HG02763 (cell line): ENCODE results near the gene AACS.

ENCODE experiments used
- ATAC-seq: cut with Tn5 transposase; IDR thresholded peaks from one replicate; pipeline ENCODE4 v1.9.1; 2021; ENCODE audit warnings: mild to moderate bottlenecking, moderate library complexity; ENCODE audit not compliant: unreplicated experiment

AACS gene

GRCh38 chr12:125183187-125184067 is 118.2 kb downstream of the AACS start:
- peak; percentile 71 for ATAC-seq

- ATAC-seq, result no peak
Observed at GRCh38 chr12:125184213-125184967, 119.2 kb downstream of the AACS start.

- no peak for ATAC-seq
Observed at GRCh38 chr12:125185311-125185739, 120.1 kb downstream of the AACS start.

- ATAC-seq, result no peak
Observed at GRCh38 chr12:125185740-125186470, 120.7 kb downstream of the AACS start, which contains the start of gene TMEM132B. TSS of gene TMEM132B (plus strand) at chr12:125186386.

GRCh38 chr12:125186471-125187147 is 121.4 kb downstream of the AACS start:
- no peak for ATAC-seq

GRCh38 chr12:125187148-125187745 is 122.0 kb downstream of the AACS start:
- ATAC-seq, result no peak

GRCh38 chr12:125187780-125188741 is 122.8 kb downstream of the AACS start:
- ATAC-seq, result no peak

- no peak for ATAC-seq
Observed at GRCh38 chr12:125189015-125189414, 123.8 kb downstream of the AACS start.

- ATAC-seq, result no peak
Observed at GRCh38 chr12:125189502-125189901, 124.3 kb downstream of the AACS start.

- ATAC-seq, result no peak
Observed at GRCh38 chr12:125191361-125192087, 126.3 kb downstream of the AACS start.

GRCh38 chr12:125192690-125193221 is 127.5 kb downstream of the AACS start:
- no peak for ATAC-seq
